ENCODE data around the gene CLDN20.
"Not testable (repeated sequence)": the region's sequence is repeated elsewhere in the genome, so short reads cannot be mapped to it uniquely, and the experiment has no call there.

The CLDN20 gene, protein sequence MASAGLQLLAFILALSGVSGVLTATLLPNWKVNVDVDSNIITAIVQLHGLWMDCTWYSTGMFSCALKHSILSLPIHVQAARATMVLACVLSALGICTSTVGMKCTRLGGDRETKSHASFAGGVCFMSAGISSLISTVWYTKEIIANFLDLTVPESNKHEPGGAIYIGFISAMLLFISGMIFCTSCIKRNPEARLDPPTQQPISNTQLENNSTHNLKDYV

DNA sequence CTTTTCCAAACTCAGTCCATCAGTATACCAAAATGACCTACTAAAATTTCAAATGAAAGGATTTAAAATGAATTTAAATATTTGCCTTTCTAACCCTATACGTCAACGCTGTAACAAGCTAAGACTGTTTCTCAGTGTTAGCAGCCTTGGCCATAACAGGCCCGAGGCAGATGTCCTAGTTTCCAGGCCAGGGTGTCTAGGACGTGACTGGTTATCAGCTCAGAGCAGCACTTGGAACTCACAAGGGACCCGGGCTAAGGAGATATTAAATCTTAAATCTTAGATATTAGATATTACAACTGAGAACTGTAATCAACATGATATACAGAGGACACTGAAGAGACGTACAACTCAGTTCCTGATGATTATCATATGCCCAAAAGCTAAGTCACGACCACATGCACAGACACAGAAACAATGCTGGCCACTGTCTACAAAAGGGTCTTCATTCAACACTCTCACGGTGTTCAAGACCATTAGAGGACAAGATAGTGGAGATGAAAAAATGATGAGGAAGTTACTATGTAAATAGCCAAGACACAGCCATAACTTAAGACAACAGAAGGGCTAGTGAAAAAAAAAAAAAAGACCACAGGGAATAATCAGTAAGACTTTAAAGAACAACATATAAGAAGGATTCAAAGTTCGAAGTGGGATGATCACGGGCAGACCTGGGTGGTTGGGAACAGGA, at the start of gene CLDN20:
Gene CLDN20, plus strand, starts transcription at position 641 of the 691 bp plus-strand sequence. CDS start 11,707 bp downstream, outside the sequence.
- DNase-seq (ENCODE audit: low read depth): no peak

DNA sequence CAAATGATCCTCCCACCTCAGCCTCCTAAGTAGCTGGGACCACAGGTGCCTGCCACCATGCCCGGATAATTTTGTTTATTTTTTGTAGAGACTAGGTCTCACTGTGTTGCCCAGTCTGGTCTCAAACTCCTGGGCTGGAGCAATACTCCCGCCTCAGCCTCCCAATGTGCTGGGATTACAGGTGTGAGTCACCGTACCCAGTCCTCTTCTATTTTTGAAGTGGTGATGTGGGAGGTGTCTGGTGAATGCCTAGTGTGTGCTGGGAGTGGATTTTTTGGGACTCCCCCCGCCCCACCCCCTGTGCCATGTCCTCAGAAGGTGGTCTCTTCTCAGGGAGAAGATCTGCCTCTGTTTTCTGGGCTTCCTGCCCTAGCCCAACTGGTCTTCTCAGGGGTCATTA, 47.9 kb upstream of the CLDN20 start:
- no peak for DNase-seq (ENCODE audit: low read depth)

DNA sequence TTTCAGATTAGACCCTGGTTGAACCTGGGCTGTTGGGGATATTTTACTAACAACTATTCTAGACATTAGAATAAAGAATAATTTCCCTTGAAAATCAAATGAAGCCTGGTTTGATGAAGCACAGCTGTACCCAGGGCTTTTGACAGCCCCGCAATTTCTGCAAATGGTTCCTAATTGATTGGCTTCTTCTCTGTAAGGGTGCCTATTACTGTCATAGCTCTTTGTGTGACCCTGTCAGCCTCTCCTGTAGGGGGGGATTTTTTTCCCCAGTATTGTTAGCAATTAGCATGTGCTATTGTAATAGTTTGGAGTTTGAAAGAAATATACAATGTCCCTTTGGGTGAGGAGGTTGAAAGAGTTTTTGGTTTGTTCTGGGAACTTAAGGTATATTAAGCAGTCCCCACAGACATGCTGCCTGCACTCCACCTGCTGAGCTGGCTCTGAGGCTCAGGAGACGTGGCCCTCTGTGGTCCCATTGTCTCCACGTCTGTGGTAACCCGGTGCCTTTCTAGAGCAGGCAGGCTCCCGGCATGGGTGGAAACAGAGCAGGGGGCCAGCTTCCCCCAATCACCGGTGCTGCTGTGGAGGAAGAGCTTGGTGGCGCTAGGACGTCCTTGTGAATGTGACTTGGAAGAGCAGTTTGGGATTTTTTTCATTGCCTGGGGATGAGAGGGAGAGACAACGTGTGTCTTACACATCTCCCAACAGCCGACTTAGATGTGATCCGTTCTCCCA, 47.3 kb upstream of the CLDN20 start:
- DNase-seq (ENCODE audit: low read depth): no peak

DNA sequence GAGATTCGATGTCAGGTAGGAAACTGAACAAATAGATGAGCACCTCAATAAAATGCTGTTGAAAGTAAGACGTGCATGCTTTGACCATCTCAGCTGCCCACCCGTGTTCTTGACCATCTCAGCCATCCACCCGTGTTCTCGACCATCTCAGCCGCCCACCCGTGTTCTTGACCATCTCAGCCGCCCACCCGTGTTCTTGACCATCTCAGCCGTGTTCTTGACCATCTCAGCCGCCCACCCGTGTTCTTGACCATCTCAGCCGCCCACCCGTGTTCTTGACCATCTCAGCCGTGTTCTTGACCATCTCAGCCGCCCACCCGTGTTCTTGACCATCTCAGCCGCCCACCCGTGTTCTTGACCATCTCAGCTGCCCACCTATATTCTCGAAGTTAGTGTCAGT, 45.1 kb upstream of the CLDN20 start:
- DNase-seq (ENCODE audit: low read depth): not testable (repeated sequence)

DNA sequence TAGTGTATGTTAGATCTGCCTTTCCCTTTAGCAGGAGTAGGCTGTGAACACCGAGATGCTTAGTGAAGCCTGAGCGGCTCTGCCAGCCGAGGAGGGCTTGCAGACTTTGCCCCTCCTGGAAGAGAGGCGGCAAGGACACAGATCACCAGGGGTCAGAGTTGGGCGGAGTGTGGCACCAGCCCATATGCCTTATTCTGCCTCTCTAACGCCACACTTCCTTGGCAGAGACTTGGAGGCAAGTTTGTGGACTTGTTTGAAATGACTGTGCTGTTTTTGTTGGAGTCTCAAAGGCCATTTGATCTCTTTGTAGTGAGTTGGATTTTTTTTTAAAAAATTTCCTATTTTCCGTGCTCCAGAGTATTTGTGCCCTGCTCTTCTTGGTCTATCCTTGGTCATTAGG, 44.5 kb upstream of the CLDN20 start:
- DNase-seq (ENCODE audit: low read depth): no peak

DNA sequence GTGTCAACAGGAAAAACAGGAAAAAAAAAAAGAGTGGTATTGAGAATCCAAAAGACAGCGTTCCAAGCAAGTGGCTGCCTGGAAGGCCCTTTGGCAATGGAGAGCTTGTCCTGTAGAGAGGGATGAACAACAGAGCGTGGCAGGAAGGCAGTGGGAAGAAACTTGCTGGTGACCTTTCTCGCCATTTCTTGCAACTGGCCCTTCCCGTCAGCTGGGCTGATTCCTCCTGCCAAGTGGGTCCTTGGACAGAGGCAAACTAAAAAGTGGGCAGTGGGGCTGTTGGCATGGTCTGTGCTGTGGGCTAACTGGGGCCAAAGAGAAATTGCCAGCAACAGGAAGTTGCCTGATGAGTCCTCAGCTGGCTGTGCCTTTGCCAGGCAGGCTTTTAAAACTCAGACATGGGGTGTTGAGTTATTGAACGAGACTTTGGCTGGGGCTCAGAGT, 43.9 kb upstream of the CLDN20 start:
- DNase-seq (ENCODE audit: low read depth): no peak

DNA sequence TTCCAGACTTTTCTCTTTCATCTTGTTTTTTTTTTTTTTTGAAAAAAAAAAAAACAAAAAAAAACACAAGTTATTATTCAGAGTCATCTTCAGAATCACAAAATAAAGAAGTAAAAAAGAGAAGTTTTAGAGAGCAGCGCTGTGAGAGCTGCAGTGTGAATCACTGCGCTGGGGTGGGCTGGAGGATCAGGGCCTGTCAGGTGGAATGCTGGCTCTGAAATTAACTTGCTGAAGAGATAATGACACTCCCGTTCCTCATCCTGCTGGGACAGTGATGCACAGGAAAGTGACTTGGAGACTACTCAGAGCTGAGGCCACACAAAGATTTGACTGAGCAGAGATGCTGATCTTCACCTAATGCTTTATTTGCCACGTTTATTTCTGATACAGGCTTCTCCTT, 42.7 kb upstream of the CLDN20 start:
- DNase-seq (ENCODE audit: low read depth): no peak

DNA sequence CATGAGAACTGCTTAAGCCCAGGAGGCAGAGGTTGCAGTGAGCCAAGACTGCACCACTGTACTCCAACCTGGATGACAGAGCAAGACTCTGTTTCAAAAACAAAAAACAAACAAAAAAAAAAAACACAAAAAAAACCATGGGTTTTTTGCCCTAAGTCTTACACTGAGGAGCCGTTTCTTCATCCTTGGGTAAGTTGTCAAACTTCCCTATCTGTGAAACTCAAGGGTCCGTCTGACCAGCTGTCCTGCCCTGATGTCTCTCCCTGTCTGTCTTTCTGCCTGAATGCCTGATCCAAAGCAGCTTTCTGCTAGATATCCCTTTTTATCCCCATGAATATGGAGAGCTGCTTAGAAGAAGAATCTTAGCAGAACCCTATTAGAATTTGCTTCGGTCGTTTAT, 41.3 kb upstream of the CLDN20 start:
- no peak for DNase-seq (ENCODE audit: low read depth)

DNA sequence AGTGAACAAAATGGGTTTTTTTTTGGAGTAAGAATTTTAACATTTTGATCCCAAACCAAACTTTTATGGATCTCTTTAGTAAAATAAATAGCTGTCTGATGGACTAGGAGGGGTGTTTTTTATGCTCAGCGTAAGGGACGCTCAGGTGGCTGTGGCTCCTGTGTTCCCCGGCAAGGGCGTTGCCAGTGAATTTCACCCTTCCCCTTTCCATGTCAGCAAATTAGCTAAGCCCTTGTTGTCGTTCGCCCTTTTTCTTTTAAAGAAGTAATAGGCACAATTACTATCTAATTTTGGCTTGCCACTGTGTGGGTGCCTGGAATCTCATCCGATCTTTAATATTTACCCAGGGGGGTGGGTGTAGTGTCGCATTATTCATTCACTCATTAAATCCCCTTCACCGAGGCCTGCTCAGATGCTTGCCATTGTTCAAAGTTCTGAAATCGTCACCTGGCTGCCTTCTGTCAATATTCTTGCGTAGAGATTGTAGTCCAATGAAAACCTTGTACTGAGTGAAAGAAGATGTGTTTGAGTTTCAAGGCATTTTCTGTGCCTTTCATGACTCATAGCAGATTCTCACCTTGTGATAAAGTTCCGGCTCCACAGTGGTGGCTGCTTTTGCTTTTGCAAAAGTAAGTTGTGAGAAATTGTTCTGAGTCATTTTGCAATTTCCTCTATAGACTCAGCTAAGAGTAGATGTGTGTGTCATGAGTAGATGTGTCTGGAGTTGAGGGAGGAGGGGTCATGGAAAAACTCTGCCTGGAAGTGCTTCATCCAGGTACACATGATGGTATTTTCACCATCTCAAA, 40.0 kb upstream of the CLDN20 start:
- DNase-seq (ENCODE audit: low read depth): no peak

DNA sequence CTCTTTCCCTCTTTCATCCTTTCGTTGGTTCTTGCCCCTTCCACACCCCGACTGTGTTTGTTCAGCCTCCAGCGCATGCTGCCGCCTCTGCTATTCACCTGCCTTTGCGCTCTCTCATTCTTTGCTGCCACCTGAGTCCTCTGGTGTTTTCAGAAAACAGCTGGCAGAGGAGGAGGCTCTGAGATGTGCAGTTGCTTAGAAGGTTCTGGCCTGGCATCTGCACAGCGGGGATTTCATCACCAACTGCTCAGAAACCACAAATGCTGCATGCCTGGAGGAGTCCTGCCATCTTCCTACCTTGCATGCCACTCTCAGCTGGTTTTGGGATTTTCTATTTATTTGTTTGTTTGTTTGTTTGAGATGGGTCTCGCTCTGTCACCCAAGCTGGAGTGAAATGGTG, 39.2 kb upstream of the CLDN20 start:
- DNase-seq (ENCODE audit: low read depth): no peak

DNA sequence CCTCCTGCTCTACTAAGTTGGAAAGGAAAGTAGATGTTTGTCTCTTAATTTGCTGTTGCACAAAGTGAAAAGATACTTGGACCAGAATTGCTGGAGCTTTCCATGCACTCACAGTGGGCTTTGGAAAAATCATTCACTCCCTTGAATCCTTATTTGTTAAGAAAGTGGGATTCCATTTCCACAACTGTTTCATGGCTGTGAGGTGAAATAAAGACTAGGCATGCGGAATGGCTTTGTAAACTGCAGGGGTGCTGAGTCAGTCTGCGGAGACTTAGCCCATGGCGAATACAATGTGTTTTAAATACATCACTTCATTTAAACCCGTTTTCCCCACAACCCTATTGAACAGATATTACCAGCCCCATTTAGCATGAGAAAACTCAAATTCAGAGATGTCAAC, 36.8 kb upstream of the CLDN20 start:
- no peak for DNase-seq (ENCODE audit: low read depth)

DNA sequence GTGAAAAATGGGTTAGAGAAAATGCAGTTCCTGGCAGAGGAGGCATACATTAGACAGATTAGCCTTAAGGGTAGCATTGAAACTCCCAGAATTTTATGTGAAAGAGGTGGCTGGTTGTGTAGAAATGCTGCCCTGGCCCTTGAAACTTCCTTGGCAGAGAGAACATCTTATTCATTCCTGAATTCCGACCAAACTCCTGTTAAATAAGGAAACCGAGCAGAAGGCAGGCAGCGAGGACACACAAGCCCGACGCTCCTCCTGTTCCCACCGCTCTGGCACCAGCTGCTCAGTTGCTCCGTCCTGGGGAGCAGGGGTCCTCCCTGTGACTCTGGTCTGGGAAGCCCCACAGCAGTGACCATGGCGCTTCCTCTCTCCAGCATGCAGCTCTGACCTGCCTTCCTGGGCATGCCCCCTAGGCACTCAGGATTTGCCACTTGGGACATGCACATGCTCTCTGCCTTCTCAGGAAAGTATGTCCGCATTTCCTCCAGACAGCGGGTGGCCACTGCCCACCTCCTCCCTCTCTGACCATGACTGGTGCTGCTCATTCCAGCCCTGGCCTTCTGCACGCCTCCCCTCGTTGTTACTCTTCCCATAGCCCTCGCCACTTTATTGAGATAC, 35.2 kb upstream of the CLDN20 start:
- no peak for DNase-seq (ENCODE audit: low read depth)

DNA sequence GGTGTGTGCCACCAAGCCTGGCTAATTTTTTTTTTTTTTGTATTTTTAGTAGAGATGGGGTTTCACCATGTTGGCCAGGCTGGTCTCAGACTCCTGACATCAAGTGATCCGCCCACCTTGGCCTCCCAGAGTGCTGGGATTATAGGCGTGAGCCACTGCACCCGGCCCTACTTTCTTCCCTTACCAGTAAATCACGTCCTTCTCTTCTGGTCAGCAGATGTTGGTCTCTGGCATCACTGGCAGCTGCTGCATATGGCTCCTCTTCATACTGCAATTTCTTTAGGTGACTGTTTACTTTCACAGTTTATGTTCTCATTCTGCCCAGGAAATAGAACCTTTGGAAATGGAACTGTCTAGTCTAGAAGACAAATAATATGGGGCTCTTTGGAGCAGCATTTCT, 32.8 kb upstream of the CLDN20 start:
- not testable (repeated sequence) for DNase-seq (ENCODE audit: low read depth)

DNA sequence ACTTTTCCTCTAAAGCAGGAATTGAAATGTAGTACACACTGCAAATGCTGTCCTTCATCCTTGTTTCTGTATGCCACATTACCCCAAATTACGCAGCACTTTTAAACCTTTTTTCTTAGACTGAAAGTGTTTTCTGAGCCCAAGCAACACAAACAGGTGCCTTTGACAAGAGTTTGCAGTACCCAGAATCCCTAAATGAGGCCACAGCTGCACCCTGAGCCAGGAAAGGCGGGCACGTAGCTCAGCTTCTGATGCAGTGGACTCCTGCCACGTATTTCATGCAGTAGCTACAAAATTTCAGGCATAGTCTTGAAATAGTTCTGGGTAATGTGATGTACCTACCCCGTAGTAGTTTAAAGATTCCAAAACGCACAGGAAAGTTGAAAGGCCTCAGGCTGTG, 31.0 kb upstream of the CLDN20 start:
- no peak for DNase-seq (ENCODE audit: low read depth)

DNA sequence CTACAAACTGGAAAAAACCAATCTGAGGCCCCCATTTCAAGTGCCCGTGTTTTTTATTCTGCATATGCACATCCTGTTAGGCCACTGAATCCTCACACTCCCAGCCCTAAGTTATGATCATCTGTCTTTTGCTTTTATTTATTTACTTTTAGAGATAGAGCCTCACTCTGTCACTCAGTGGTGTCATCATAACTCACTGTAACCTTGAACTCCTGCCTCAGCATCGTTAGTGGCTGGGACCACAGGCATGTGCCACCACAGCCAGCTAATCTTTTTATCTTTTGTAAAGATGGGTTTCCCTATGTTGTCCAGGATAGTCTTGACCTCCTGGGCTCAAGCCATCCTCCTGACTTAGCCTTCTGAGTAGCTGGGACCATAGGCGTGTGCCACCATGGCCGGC, 29.6 kb upstream of the CLDN20 start:
- DNase-seq (ENCODE audit: low read depth): no peak

DNA sequence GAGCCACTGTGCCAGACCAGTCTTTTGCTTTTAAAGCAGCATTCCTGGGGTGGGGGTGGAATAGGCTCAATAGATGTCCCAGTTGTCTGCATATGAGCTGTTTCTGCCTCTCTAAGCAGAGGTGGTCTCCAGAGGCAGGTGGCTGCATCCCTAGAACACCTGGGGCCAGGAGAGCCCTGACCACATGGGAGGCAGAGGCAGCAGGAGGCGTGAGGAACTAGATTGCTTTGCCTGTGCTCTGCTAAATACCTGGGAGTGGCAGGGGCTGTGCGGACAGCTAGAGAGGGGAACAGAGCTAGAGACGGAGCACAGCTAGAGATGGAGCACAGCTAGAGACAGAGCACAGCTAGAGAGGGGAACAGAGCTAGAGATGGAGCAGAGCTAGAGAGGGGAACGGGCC, 29.1 kb upstream of the CLDN20 start:
- no peak for DNase-seq (ENCODE audit: low read depth)

DNA sequence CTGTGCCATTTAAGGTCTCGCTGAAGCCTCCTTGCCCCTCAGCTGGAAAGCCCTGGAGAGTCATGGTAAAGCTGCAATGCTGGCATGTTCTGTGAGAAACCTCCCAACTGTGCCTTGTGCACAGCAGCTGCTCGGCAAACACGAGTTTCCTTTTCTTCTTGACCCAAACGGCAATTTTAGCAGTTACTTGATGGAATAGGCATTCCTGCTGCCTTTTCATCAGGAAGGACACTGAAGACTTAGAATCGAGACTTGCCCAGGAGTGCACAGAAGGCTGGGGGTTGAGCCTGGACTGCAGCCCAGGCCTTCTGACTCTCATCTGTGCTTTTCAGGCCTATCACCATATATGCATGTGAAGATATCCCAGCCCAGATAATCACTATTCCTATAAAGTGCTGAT, 28.7 kb upstream of the CLDN20 start:
- DNase-seq (ENCODE audit: low read depth): no peak

DNA sequence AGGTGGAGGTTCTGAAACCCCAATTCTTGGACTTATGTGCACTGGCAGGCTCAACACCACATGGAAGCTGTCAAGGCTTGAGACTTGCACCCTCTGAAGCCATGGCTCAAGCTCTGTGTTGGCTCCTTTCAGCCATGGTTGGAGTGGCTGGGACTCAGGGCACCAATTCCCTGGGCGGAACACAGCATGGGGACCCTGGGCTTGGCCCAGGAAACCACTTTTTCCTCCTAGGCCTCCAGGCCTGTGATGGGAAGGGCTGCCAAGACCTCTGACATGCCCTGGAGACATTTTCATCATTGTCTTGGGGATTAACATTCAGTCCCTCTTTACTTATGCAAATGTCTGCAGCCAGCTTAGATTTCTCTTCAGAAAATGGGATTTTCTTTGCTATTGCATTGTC, 26.2 kb upstream of the CLDN20 start:
- DNase-seq (ENCODE audit: low read depth): no peak

DNA sequence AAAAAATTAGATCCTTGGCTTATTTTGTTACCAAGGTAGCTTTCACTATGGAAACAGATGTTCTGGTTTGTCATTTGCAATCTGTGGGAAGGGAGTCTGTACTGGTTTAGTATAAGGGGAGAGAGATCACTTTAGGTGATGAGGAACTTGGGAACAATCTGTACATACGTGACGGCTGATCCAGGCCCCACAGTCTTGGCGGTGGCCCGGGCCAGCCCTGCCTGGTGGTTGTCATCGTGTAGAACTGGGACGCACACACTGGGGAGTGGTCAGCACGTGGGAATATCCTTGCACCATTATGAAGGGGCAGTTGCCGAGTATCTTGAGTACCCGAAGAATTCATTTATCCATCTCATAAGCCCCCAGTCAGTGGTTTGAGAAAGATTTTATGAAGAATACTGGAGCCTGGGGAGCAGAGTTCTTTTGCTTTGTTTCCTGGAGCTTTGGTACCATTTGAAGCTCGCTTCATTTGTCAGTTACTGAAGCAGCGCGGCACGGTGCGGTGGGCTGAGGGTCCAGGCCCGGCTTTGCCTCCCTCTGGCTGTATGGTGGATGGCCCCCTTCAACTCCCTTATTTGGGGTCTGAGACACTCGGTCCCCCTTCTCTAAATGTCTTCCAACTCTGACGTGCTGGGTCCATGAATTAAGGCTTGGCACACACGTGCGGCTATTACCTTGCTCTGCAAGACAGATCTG, 22.8 kb upstream of the CLDN20 start:
- no peak for DNase-seq (ENCODE audit: low read depth)

DNA sequence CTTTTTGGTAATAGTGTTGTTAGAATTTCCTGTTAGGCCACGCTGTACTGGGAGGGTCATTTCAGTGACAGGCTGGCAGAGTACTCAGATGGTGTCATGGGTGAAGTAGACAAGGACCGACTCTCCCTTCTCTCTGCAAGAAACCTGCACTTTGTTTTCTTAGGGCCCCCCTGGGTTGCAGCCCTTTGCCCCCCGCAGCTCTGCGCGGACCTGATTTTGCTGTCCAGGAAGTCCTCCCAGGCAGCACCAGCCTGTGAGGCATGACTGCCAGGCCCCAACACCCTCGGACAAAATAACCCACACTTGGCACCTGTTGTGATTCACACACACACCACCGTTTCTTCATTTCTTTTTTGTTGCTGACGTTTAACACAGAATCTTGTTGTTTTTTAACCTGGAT, 21.8 kb upstream of the CLDN20 start:
- DNase-seq (ENCODE audit: low read depth): no peak

DNA sequence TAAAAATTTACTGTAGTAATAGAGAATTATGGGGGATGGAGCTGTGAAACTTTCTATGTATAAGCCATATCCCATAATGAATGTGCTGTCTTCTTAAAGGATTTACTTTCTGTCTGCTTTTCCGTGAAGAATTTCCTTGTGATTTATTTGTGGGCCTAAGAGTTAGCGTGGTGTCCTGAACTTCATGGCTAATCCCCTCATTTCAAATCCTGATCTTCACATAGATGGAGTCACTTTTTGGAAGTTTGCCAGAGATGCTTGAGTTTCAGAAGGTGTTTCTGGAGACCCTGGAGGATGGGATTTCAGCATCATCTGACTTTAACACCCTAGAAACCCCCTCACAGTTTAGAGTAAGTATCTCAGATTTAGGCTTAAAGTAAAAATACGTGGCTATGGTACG, 19.4 kb upstream of the CLDN20 start:
- DNase-seq (ENCODE audit: low read depth): no peak
